ENCODE data around the gene CHADL.

Gene CHADL

GRCh38 chr22:41254230-41254629 is 13.5 kb upstream of the CHADL start:
- DNase-seq, result no peak

DNA sequence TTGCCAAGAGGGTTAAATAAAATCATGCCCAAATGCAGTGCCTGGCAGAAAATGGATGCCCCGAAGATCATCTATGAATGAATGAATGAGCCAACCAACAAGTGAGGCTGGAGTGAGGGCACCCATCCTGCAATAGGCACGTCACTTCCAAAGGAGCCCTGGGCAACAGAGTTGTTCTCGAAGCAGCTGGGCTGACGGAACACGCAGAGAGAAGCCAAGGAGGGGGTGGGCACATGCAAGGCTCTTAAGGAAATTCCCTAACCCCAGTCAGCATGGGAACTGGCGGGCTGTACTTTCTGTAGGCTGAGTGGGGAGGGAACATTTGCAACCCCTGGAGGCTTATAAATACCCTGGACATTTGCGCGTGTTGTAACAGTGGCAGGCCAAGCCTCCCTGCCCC is 11.6 kb upstream of the CHADL start:
- no peak for DNase-seq

GRCh38 chr22:41250127-41250526 is 9.4 kb upstream of the CHADL start:
- DNase-seq, result no peak

GRCh38 chr22:41249442-41249841 is 8.7 kb upstream of the CHADL start:
- no peak for DNase-seq

GRCh38 chr22:41248758-41249157 is 8.0 kb upstream of the CHADL start:
- DNase-seq, result no peak

GRCh38 chr22:41248314-41248713 is 7.6 kb upstream of the CHADL start:
- no peak for DNase-seq

- no peak for DNase-seq
These were observed 7.0 kb upstream of the CHADL start for GRCh38 chr22:41247703-41248102.

- DNase-seq, result no peak
These were observed 5.3 kb upstream of the CHADL start for GRCh38 chr22:41245917-41246499.

DNA sequence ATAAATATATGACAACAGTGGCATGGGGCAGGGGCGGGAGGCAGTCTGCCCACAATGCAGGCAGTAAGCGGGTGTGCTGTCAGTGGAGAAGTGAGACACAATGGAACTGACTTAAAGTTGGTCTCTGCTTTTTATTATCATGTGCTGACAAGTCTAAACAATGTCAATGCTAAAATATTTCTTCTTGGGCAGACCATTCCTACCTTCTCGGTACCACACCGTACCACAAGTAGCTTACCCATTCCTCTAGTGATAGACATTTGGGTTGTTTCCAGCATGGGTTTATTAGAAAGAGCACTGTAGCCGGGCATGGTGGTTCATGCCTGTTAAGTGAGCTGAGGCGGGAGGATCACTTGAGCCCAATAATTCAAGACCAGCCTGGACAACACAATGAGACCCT is 2.6 kb upstream of the CHADL start:
- DNase-seq, result no peak

- no peak for DNase-seq
These were observed 1.8 kb upstream of the CHADL start for GRCh38 chr22:41242396-41243117.

- no peak for DNase-seq
These were observed 474 bp upstream of the CHADL start for GRCh38 chr22:41241133-41241676.

GRCh38 chr22:41239443-41240128 is 1.1 kb downstream of the CHADL start:
- DNase-seq, result no peak

DNA sequence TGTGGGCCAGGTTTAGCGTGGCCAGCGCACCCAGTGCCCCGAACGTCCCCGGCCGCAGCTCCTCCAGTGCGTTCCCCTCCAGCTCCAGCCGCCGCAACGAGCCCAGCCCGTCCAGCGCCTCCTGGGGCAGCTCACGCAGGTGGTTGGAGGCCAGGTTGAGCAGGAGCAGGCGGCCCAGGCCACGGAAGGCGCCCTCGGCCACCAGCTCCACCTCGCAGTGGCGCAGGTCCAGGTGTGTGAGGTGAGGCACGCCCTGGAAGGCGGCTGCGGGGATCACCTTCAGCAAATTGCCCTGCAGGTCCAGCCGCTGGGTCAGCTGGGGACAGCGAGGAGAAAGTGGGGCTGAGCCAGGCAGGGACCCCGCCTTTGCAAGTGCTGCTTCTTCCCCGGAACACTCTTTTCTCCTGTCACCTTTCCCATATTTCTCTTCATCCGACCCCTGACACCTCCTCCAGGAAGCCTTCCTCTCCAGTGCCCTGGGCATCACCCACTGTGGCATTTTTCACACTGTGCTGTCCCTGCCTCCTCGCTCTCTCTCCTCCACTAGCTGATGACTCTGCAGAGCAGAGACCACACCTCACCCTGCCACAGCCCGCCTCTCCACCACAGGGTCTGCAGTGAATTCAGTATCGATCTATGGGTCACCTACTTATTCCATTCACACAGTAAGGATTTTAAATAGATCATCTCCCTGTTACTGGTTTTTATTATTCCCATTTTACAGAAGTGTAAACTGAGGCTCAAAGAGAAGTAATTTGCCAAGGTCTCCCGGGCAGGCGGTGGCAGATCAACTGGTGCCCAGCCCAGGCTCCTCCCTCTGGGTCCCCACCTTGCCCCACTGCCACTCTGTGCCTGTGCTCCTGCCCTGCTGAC is 1.9 kb downstream of the CHADL start:
- no peak for DNase-seq

DNA sequence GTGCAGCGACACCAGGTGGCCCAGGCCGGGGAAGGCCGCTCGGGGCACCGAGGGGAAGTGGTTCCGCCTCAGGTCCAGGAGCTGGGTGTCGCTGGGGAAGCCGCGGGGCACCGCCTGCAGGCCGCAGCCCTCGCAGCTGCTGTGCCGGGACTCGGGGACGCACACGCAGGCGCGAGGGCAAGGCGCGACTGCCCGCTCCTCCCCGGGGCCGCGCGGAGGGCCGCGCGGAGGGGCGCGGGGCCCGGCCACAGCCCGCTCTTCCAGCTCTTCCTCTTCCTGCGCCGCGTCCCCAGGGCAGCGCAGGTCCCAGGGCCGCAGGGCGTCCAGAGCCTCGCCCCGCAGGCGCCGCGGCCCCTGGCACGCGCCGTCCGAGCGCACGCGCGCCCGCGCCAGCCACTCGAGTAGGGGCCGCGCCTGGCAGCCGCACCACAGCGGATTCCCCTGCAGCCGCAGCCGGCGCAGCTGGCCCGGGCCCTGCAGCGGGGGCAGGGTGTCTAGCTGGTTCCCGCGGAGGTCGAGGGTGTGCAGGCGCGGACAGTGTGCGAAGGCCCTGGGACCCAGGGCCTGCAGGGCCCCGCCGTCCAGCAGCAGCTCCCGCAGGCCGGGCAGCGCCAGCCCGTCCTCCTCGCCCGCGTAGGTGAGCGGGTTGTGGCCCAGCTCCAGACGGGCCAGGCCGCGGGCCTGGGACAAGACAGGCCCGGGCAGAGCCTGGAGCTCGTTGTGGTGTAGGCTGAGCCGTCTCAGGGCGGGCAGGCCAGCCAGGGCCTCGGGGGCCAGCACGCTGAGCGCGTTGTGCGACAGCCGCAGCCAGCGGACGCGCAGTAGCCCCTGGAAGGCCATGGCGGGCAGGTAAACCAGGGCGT is 2.8 kb downstream of the CHADL start:
- DNase-seq, result peak; percentile 80

GRCh38 chr22:41237036-41237706 is 3.6 kb downstream of the CHADL start:
- DNase-seq, result no peak

- no peak for DNase-seq
These were observed 5.7 kb downstream of the CHADL start for GRCh38 chr22:41234815-41235695.

- no peak for DNase-seq
These were observed 9.4 kb downstream of the CHADL start for GRCh38 chr22:41231369-41231768.

DNA sequence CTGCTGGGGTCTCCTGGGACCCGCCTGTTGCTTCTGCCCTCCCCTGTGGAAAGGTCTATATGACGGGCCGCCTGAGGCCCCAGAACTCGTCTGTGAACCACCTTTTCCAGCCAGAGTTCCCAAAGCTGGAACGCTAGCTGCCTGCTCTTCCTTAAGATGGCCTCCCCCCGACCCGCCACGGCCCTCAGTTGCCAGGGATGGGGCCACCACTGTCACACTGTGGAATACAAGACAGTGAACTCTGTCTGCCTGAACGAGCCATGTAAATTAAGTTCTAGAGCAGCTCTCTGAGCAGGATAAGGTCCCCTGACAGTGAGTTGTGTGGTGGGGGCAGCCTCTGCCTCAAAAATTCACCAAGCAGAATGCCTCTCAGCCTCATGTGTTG is 10.3 kb downstream of the CHADL start:
- no peak for DNase-seq

GRCh38 chr22:41229730-41230400 is 10.9 kb downstream of the CHADL start:
- DNase-seq, result no peak

- DNase-seq, result no peak
These were observed 11.5 kb downstream of the CHADL start for GRCh38 chr22:41229215-41229614.

Measured in activated CD8-positive, alpha-beta memory T cell treated with anti-CD3 and anti-CD28 coated beads, Interleukin-2, amount 50 U/mL, for 4 hours (primary cell).